Suprapubic skin (tissue), 4 donors: Measurements from ENCODE around the gene BRMS1L. TPM values are rescaled to one million over a fixed set of nuclear protein-coding genes. Genes with fewer than 3 reads are reported as not detected.

Experiments
- DNase-seq, 2 donors: peaks; one replicate each; pipeline ENCODE4 v3.0.0-alpha.2; 2019; ENCODE audit warnings: low spot score in 2 of 2
- H3K27ac ChIP-seq: fragments of 200-600 bp; sonication (generic); one replicate; pipeline ENCODE4 v1.5.1; 2019
- H3K27me3 ChIP-seq: fragments of 200-600 bp; sonication (generic); one replicate; pipeline ENCODE4 v1.5.1; 2019
- H3K36me3 ChIP-seq: fragments of 200-600 bp; sonication (generic); one replicate; pipeline ENCODE4 v1.5.1; 2019
- H3K4me1 ChIP-seq: fragments of 200-600 bp; sonication (generic); one replicate; pipeline ENCODE4 v1.5.1; 2019
- H3K4me3 ChIP-seq: fragments of 200-600 bp; sonication (generic); one replicate; pipeline ENCODE4 v1.5.1; 2019; ENCODE audit warnings: mild to moderate bottlenecking
- H3K9me3 ChIP-seq: fragments of 200-600 bp; sonication (generic); one replicate; pipeline ENCODE4 v1.5.1; 2019
- EP300 ChIP-seq: sonication (generic); formaldehyde crosslinking; IDR thresholded peaks from one replicate; pipeline ENCODE4 v1.6.1; 2017; ENCODE audit warnings: antibody characterized with exemption
- POLR2A ChIP-seq, 2 donors: fragments of 450-650 bp; IDR thresholded peaks; one replicate each; pipeline ENCODE4 v1.6.1; 2017; ENCODE audit warnings: antibody characterized with exemption in 2 of 2, mild to moderate bottlenecking in 2 of 2, moderate library complexity in 2 of 2
- POLR2AphosphoS5 ChIP-seq, 3 donors: sonication (generic); formaldehyde crosslinking; IDR thresholded peaks; one replicate each; pipeline ENCODE4 v1.6.1; 2017; ENCODE audit warnings: antibody characterized with exemption in 3 of 3
- WGBS: methylation state at CpG from one replicate; pipeline ENCODE4 v1.1.5; 2018; 5-methylcytosine and 5-hydroxymethylcytosine counted together
- total RNA-seq, 4 donors: library from RNA; depleted of rRNA; stranded (reverse); fragments of >200 nt; gene quantifications; one replicate each; pipeline ENCODE4 v1.1.0, GENCODE V29; 2016
- TF ChIP-seq, protein P1 (sequence below), 2 donors: fragments of 200-600 bp in 1 of 2; fragments of 450-650 bp in 1 of 2; sonication (generic) in 1 of 2; IDR thresholded peaks; one replicate each; pipeline ENCODE4 v1.5.1; 2016 to 2019; ENCODE audit warnings: antibody characterized with exemption in 2 of 2, mild to moderate bottlenecking in 1 of 2, moderate library complexity in 1 of 2

BRMS1L gene
- total RNA-seq, 4 donors from 2014 or later: 3.5 to 6.6 (median 5.7) TPM

- no peaks in the 10 kb centered on the region for H3K36me3 ChIP-seq
- no peaks in the 10 kb centered on the region for H3K27me3 ChIP-seq
- no peak overlapping the region for H3K4me3 ChIP-seq
- TF ChIP-seq EP300 (no peak), POLR2A (IDR thresholded peaks at IDR 0.05) (no peak), POLR2AphosphoS5 (IDR thresholded peaks at IDR 0.05) (no peak)
- TF ChIP-seq, protein P1, sequence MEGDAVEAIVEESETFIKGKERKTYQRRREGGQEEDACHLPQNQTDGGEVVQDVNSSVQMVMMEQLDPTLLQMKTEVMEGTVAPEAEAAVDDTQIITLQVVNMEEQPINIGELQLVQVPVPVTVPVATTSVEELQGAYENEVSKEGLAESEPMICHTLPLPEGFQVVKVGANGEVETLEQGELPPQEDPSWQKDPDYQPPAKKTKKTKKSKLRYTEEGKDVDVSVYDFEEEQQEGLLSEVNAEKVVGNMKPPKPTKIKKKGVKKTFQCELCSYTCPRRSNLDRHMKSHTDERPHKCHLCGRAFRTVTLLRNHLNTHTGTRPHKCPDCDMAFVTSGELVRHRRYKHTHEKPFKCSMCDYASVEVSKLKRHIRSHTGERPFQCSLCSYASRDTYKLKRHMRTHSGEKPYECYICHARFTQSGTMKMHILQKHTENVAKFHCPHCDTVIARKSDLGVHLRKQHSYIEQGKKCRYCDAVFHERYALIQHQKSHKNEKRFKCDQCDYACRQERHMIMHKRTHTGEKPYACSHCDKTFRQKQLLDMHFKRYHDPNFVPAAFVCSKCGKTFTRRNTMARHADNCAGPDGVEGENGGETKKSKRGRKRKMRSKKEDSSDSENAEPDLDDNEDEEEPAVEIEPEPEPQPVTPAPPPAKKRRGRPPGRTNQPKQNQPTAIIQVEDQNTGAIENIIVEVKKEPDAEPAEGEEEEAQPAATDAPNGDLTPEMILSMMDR (IDR thresholded peaks at IDR 0.05): no peak
- H3K4me1 ChIP-seq: no peaks in the 10 kb centered on the region
- DNase-seq: no peak
- peaks cover 7% of the 10 kb centered on the region for H3K9me3 ChIP-seq
- H3K27ac ChIP-seq: no peak overlapping the region
Observed at GRCh38 chr14:35895256-35895655, 69.1 kb downstream of the BRMS1L start.

GRCh38 chr14:35897616-35898111 is 71.5 kb downstream of the BRMS1L start:
- Histone ChIP-seq H3K4me1 (no peaks in the 10 kb centered on the region), H3K4me3 (no peak overlapping the region), H3K9me3 (peaks cover 7% of the 10 kb centered on the region), H3K36me3 (no peaks in the 10 kb centered on the region), H3K27me3 (no peaks in the 10 kb centered on the region), H3K27ac (no peak overlapping the region)
- no peak for TF ChIP-seq POLR2A (IDR thresholded peaks at IDR 0.05)
- TF ChIP-seq, protein P1 (IDR thresholded peaks at IDR 0.05): no peak
- no peak for TF ChIP-seq POLR2AphosphoS5 (IDR thresholded peaks at IDR 0.05)
- TF ChIP-seq EP300: no peak
- DNase-seq: no peak
- 0% methylated on average over 1 of the region's 4 CpGs for WGBS

DNA sequence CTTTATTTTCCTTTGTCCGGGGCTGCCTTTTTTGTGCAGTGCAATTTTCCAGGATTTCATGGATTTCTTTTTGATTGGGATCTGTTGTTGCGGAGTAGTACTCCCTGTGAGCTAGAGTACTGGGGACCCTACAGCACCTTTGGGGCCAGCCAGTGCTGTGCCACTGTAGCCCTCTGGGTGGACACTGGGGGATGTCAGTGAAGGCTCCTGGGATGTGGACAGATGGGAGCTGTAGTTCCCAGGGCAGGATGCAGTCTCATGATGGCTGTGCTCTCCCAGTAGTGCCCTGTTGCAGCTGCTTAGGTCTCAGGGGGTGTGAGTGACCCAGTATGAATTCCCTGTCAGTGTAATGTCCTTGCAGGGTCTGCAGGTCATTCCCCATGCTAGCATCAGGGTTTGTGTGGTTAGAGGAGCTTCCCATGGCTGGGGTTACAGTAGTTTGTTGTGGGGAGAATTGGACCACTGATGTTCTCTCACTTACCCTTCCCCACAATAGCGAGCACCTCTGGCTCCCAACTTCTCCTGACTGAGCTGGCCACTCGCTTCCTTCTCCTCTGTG is 72.2 kb downstream of the BRMS1L start:
- TF ChIP-seq EP300 (no peak), POLR2AphosphoS5 (IDR thresholded peaks at IDR 0.05) (no peak), POLR2A (IDR thresholded peaks at IDR 0.05) (no peak)
- TF ChIP-seq, protein P1 (IDR thresholded peaks at IDR 0.05): no peak
- no peak overlapping the region for H3K27ac ChIP-seq
- no peak for DNase-seq
- no peaks in the 10 kb centered on the region for H3K27me3 ChIP-seq
- WGBS: 89% methylated on average over 4 of the region's 4 CpGs
- no peaks in the 10 kb centered on the region for H3K36me3 ChIP-seq
- H3K4me1 ChIP-seq: no peaks in the 10 kb centered on the region
- H3K4me3 ChIP-seq: no peak overlapping the region
- H3K9me3 ChIP-seq: peaks cover 7% of the 10 kb centered on the region

- no peak for TF ChIP-seq EP300
- no peak for TF ChIP-seq POLR2A (IDR thresholded peaks at IDR 0.05)
- TF ChIP-seq, protein P1 (IDR thresholded peaks at IDR 0.05): no peak
- no peak for TF ChIP-seq POLR2AphosphoS5 (IDR thresholded peaks at IDR 0.05)
- Histone ChIP-seq H3K4me1 (no peaks in the 10 kb centered on the region), H3K27ac (no peak overlapping the region), H3K4me3 (no peak overlapping the region), H3K9me3 (no peaks in the 10 kb centered on the region), H3K36me3 (no peaks in the 10 kb centered on the region), H3K27me3 (no peaks in the 10 kb centered on the region)
- 100% methylated on average over 3 of the region's 3 CpGs for WGBS
- DNase-seq: no peak
Observed at GRCh38 chr14:35900741-35901140, 74.6 kb downstream of the BRMS1L start.

- H3K27me3 ChIP-seq: no peaks in the 10 kb centered on the region
- TF ChIP-seq POLR2AphosphoS5 (IDR thresholded peaks at IDR 0.05) (no peak), EP300 (no peak)
- DNase-seq: no peak
- H3K27ac ChIP-seq: no peak overlapping the region
- no peak overlapping the region for H3K4me3 ChIP-seq
- WGBS: 91% methylated on average over 4 of the region's 4 CpGs
- no peaks in the 10 kb centered on the region for H3K9me3 ChIP-seq
- H3K4me1 ChIP-seq: no peaks in the 10 kb centered on the region
- H3K36me3 ChIP-seq: no peaks in the 10 kb centered on the region
Observed at GRCh38 chr14:35909665-35910064, 83.5 kb downstream of the BRMS1L start.

GRCh38 chr14:35910191-35910590 is 84.1 kb downstream of the BRMS1L start:
- H3K4me1 ChIP-seq: no peaks in the 10 kb centered on the region
- no peaks in the 10 kb centered on the region for H3K9me3 ChIP-seq
- WGBS: 87% methylated on average over 4 of the region's 4 CpGs
- no peak for TF ChIP-seq POLR2A (IDR thresholded peaks at IDR 0.05)
- no peak for TF ChIP-seq EP300
- TF ChIP-seq, protein P1 (IDR thresholded peaks at IDR 0.05): no peak
- no peak for TF ChIP-seq POLR2AphosphoS5 (IDR thresholded peaks at IDR 0.05)
- no peaks in the 10 kb centered on the region for H3K27me3 ChIP-seq
- DNase-seq: no peak
- no peak overlapping the region for H3K4me3 ChIP-seq
- H3K36me3 ChIP-seq: no peaks in the 10 kb centered on the region
- no peak overlapping the region for H3K27ac ChIP-seq
